Stomach (tissue), 4 donors: ENCODE results near the gene NCAPG2.
A peak's percentile ranks its signal among the peaks of the same experiment; 100 is the strongest.

Experiments
- CTCF ChIP-seq, 7 experiments: fragments of 450-650 bp in 4 of 7; fragments of 200-600 bp in 3 of 7; sonication (generic) in 3 of 7; IDR thresholded peaks; one replicate each; pipeline ENCODE4 v1.5.1; 2016 to 2019; ENCODE audit warnings: antibody characterized with exemption in 7 of 7, control low read depth in 2 of 7, mild to moderate bottlenecking in 1 of 7
- POLR2A ChIP-seq, 4 donors: fragments of 450-650 bp; IDR thresholded peaks; one replicate each; pipeline ENCODE4 v1.6.1; 2016; ENCODE audit warnings: antibody characterized with exemption in 4 of 4, control low read depth in 2 of 4, mild to moderate bottlenecking in 1 of 4, moderate library complexity in 1 of 4
- POLR2AphosphoS5 ChIP-seq, 3 donors: sonication (generic); formaldehyde crosslinking; IDR thresholded peaks; one replicate each; pipeline ENCODE4 v1.6.1; 2016; ENCODE audit warnings: antibody characterized with exemption in 3 of 3

- TF ChIP-seq CTCF (IDR thresholded peaks at IDR 0.05) (peak in 5 of 7 experiments; percentile 17 to 56 (median 54)), POLR2AphosphoS5 (IDR thresholded peaks at IDR 0.05) (peak in 1 of 3 donors; percentile 57), POLR2A (IDR thresholded peaks at IDR 0.05) (no peak)
Measured at GRCh38 chr7:158695726-158696452, 8.7 kb downstream of the NCAPG2 start.
